Measurements from ENCODE around the gene PAX6.

DNA sequence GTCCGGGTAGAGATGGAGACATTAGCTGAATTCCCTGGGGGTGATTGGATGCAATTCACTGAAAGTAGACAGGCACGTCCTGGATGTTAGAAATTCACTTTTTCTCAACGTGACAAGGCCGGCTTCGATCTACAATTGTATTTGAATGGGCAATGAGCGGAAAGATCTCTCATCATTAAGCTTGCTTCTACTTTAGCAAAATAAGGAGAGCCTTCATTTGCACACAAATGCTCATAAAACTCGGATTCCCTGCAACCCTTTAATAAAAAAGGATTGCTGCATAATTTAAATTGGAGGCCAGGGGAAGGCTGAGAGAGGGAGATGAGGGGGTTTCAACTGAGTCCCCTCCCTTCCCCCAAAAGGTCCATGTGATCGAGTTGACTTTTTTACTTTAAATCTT, 10.6 kb upstream of the PAX6 start:
- TF ChIP-seq ZNF670 (CRISPR knock-in tag; IDR thresholded peaks at IDR 0.05; ENCODE audit: borderline replicate concordance), result no peak
- no peak for TF ChIP-seq AGO2 (optimal IDR thresholded peaks at IDR 0.05; ENCODE audit: low read depth, low read length)
- no peak for TF ChIP-seq ETV5 (CRISPR knock-in tag; IDR thresholded peaks at IDR 0.05; ENCODE audit: borderline replicate concordance)
- TF ChIP-seq, protein P1, sequence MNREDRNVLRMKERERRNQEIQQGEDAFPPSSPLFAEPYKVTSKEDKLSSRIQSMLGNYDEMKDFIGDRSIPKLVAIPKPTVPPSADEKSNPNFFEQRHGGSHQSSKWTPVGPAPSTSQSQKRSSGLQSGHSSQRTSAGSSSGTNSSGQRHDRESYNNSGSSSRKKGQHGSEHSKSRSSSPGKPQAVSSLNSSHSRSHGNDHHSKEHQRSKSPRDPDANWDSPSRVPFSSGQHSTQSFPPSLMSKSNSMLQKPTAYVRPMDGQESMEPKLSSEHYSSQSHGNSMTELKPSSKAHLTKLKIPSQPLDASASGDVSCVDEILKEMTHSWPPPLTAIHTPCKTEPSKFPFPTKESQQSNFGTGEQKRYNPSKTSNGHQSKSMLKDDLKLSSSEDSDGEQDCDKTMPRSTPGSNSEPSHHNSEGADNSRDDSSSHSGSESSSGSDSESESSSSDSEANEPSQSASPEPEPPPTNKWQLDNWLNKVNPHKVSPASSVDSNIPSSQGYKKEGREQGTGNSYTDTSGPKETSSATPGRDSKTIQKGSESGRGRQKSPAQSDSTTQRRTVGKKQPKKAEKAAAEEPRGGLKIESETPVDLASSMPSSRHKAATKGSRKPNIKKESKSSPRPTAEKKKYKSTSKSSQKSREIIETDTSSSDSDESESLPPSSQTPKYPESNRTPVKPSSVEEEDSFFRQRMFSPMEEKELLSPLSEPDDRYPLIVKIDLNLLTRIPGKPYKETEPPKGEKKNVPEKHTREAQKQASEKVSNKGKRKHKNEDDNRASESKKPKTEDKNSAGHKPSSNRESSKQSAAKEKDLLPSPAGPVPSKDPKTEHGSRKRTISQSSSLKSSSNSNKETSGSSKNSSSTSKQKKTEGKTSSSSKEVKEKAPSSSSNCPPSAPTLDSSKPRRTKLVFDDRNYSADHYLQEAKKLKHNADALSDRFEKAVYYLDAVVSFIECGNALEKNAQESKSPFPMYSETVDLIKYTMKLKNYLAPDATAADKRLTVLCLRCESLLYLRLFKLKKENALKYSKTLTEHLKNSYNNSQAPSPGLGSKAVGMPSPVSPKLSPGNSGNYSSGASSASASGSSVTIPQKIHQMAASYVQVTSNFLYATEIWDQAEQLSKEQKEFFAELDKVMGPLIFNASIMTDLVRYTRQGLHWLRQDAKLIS (CRISPR knock-in tag; IDR thresholded peaks at IDR 0.05), result no peak
- no peak for TF ChIP-seq PCBP2 (optimal IDR thresholded peaks at IDR 0.05; ENCODE audit: low read depth, low read length, poor library complexity, severe bottlenecking)
- no peak for TF ChIP-seq CEBPB (IDR thresholded peaks at IDR 0.05; ENCODE audit: borderline replicate concordance, low read depth, low read length)
- no peak for TF ChIP-seq TCF7 (IDR thresholded peaks at IDR 0.05; ENCODE audit: low read depth)
- no peak for TF ChIP-seq FOXM1 (CRISPR knock-in tag; IDR thresholded peaks at IDR 0.05)
- no peak for TF ChIP-seq POLR2A (IDR thresholded peaks at IDR 0.05; ENCODE audit: insufficient read depth in 1 of 2, low read depth in 2 of 2, low read length in 2 of 2)
- no peak for TF ChIP-seq HMGXB3 (CRISPR knock-in tag; IDR thresholded peaks at IDR 0.05; ENCODE audit: borderline replicate concordance)
- no peak for TF ChIP-seq FOXP4 (CRISPR knock-in tag; IDR thresholded peaks at IDR 0.05)
- TF ChIP-seq ZNF775 (CRISPR knock-in tag; IDR thresholded peaks at IDR 0.05; ENCODE audit: borderline replicate concordance), result no peak
- TF ChIP-seq MAX (IDR thresholded peaks at IDR 0.05), result no peak
